NCI-H446 treated with DMSO at 0.1 percent for 48 hours (cell line): ENCODE measurements around the gene HSD17B7.

Experiments
- DNase-seq: peaks from one replicate; lab custom pipeline; 2025; lab: John Stamatoyannopoulos, UW

HSD17B7 gene

DNA sequence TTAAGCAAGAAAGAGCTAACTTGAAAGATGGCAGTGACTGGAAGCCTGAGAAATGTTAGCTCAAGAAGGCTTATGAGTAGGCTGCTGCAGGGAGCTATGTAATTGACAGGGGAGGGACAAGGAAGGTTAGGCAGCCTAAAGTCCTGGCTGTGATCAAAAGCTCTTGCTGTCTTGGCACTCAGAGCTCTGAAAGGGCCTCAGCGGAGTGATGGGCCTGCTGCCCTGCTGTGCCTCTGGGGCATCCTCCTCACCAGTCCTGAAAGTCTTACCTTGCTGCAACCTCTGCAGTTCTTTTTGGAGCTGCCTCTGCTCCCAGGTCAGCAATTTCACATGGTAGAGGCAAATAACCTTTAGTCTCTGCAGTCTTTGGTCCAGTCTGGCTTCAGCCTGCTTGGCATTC is 68.7 kb downstream of the HSD17B7 start:
- no peak for DNase-seq

DNA sequence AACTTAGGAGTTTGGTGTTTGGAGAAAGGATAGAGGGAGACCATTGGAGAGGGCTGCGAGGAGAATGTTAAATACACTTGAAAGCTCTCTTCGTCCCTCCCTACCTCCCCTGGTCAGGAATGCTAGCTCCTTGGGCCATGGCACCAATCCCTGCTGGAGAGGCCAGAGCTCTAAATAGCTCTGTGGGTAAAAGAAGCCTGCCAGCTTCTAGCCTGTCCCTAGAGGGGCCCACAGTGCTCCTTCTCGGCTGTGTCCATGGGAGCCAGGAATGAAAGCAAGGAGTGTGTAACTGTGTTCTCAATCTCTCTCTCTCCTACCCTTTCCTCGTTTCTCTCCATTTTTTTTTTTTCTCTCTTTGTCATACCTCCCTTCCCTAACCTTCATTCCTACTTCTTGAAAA is 70.6 kb downstream of the HSD17B7 start, which contains the start of gene CCDC190:
Gene CCDC190, minus strand, starts transcription at position 75 of the 400 bp plus-strand sequence. CDS start 1,529 bp downstream, outside the sequence.
- DNase-seq = no peak

DNA sequence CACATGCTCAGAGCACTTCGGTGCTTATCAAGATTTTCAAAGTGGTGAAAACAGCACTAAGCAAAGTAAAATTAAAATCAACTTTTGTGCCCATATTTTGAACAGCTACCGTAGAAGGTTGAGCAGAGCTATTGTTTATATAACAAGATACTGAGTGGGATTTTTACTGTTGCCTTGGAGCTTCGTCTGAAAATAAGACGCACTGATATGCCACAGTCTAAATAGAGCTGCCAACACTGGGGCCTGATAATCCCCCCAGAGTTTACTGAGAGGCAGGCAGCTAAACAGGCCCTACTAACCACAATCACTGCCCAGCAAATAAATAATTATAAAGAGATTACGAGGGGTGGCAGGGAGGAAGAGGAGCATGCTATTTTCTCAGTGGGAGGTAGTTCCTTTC is 71.1 kb downstream of the HSD17B7 start:
- DNase-seq = no peak
